Spinal cord (tissue), 10 donors: ENCODE results near the gene MICAL2. TPM values are rescaled to one million over a fixed set of nuclear protein-coding genes. Genes with fewer than 3 reads are reported as not detected.
A peak's percentile ranks its signal among the peaks of the same experiment; 100 is the strongest.

Experiments used
- DNase-seq, 6 donors: peaks; one replicate each; pipeline versions ENCODE4 v3.0.0 to v3.0.0-alpha.2; 2013 to 2015; ENCODE audit warnings: low spot score in 6 of 6, low read depth in 4 of 6
- H3K27ac ChIP-seq: one replicate; pipeline ENCODE4 v1.5.1; 2013; ENCODE audit warnings: low read depth, low read length, control low read depth
- H3K27me3 ChIP-seq: one replicate; pipeline ENCODE4 v1.6.1; 2013; ENCODE audit warnings: low read length; ENCODE audit not compliant: control insufficient read depth, insufficient read depth
- H3K36me3 ChIP-seq: one replicate; pipeline ENCODE4 v1.6.1; 2013; ENCODE audit warnings: low read length; ENCODE audit not compliant: control insufficient read depth, insufficient read depth
- H3K4me1 ChIP-seq: one replicate; pipeline ENCODE4 v1.6.1; 2013; ENCODE audit warnings: low read length; ENCODE audit not compliant: control insufficient read depth, insufficient read depth
- H3K4me3 ChIP-seq: one replicate; pipeline ENCODE4 v1.5.1; 2013; ENCODE audit warnings: low read depth, low read length, control low read depth
- H3K9me3 ChIP-seq: one replicate; pipeline ENCODE4 v1.6.1; 2013; ENCODE audit warnings: low read length; ENCODE audit not compliant: control insufficient read depth, insufficient read depth
- WGBS: methylation state at CpG from one replicate; pipeline ENCODE4 v1.1.5; 2013; ENCODE audit warnings: missing lambda C conversion rate; ENCODE audit not compliant: insufficient coverage; 5-methylcytosine and 5-hydroxymethylcytosine counted together
- polyA plus RNA-seq, 2 donors: library from polyadenylated mRNA; unstranded; fragments of 120-200 nt; gene quantifications; one replicate each; pipeline ENCODE4 v1.2.1, GENCODE V29; 2013; ENCODE audit not compliant: insufficient read length in 2 of 2
- total RNA-seq, 2 donors: library from RNA; depleted of rRNA in 1 of 2; stranded (reverse); fragments of 120-200 nt in 1 of 2; fragments of >200 nt in 1 of 2; gene quantifications; one replicate each; pipeline versions ENCODE4 v1.2.3 to v1.2.4, GENCODE V29; 2013 to 2014
- donor health status: healthy.

MICAL2 gene
- total and polyA plus RNA-seq, 4 donors: 15.8 to 57.0 (median 23.2) TPM

- H3K9me3 ChIP-seq: no peaks in the 10 kb centered on the region
- no CpG with 5 or more reads among the region's 3 CpGs for WGBS
Observed at GRCh38 chr11:12148466-12148865, 38.1 kb downstream of the MICAL2 start.

GRCh38 chr11:12148882-12149281 is 38.5 kb downstream of the MICAL2 start:
- DNase-seq: no peak
- no peaks in the 10 kb centered on the region for H3K4me1 ChIP-seq
- no peaks in the 10 kb centered on the region for H3K27me3 ChIP-seq
- no peak overlapping the region for H3K4me3 ChIP-seq
- 91% methylated on average over 4 of the region's 4 CpGs for WGBS
- H3K9me3 ChIP-seq: no peaks in the 10 kb centered on the region
- no peak overlapping the region for H3K27ac ChIP-seq
- H3K36me3 ChIP-seq: no peaks in the 10 kb centered on the region

More at GRCh38 chr11:12148466-12148865, 38.1 kb downstream of the MICAL2 start:
- no peaks in the 10 kb centered on the region for H3K27me3 ChIP-seq
- no peak overlapping the region for H3K4me3 ChIP-seq
- H3K36me3 ChIP-seq: no peaks in the 10 kb centered on the region
- no peaks in the 10 kb centered on the region for H3K4me1 ChIP-seq
- DNase-seq: no peak
- no peak overlapping the region for H3K27ac ChIP-seq

- Histone ChIP-seq H3K27me3 (no peaks in the 10 kb centered on the region), H3K36me3 (no peaks in the 10 kb centered on the region), H3K9me3 (no peaks in the 10 kb centered on the region), H3K4me3 (no peak overlapping the region), H3K4me1 (no peaks in the 10 kb centered on the region), H3K27ac (no peak overlapping the region)
- WGBS: 75% methylated on average over 4 of the region's 6 CpGs
- no peak for DNase-seq
Observed at GRCh38 chr11:12149672-12150225, 39.4 kb downstream of the MICAL2 start.

- H3K27me3 ChIP-seq: no peaks in the 10 kb centered on the region
- H3K9me3 ChIP-seq: no peaks in the 10 kb centered on the region
- no peak overlapping the region for H3K27ac ChIP-seq
- no peak overlapping the region for H3K4me3 ChIP-seq
- no peaks in the 10 kb centered on the region for H3K4me1 ChIP-seq
- 88% methylated on average over 9 of the region's 10 CpGs for WGBS
- DNase-seq: peak in 1 of 6 donors; percentile 56
- H3K36me3 ChIP-seq: no peaks in the 10 kb centered on the region
Observed at GRCh38 chr11:12150831-12151382, 40.5 kb downstream of the MICAL2 start.

- DNase-seq: no peak
- Histone ChIP-seq H3K4me3 (no peak overlapping the region), H3K9me3 (no peaks in the 10 kb centered on the region), H3K27me3 (no peaks in the 10 kb centered on the region), H3K4me1 (peaks cover 6% of the 10 kb centered on the region), H3K36me3 (no peaks in the 10 kb centered on the region), H3K27ac (no peak overlapping the region)
- 100% methylated on average over 1 of the region's 2 CpGs for WGBS
Observed at GRCh38 chr11:12152321-12152720, 41.9 kb downstream of the MICAL2 start.

GRCh38 chr11:12154871-12155668 is 44.7 kb downstream of the MICAL2 start:
- peaks cover 20% of the 10 kb centered on the region for H3K4me1 ChIP-seq
- H3K4me3 ChIP-seq: no peak overlapping the region
- no peaks in the 10 kb centered on the region for H3K27me3 ChIP-seq
- no peaks in the 10 kb centered on the region for H3K36me3 ChIP-seq
- WGBS: 98% methylated on average over 6 of the region's 6 CpGs
- DNase-seq: no peak
- H3K27ac ChIP-seq: no peak overlapping the region
- no peaks in the 10 kb centered on the region for H3K9me3 ChIP-seq

- Histone ChIP-seq H3K36me3 (no peaks in the 10 kb centered on the region), H3K27me3 (no peaks in the 10 kb centered on the region), H3K4me1 (peaks cover 26% of the 10 kb centered on the region), H3K27ac (no peak overlapping the region), H3K9me3 (no peaks in the 10 kb centered on the region), H3K4me3 (no peak overlapping the region)
- no peak for DNase-seq
- WGBS: 95% methylated on average over 8 of the region's 8 CpGs
Observed at GRCh38 chr11:12155696-12156095, 45.3 kb downstream of the MICAL2 start.

GRCh38 chr11:12156301-12157140 is 46.1 kb downstream of the MICAL2 start:
- Histone ChIP-seq H3K4me3 (no peak overlapping the region), H3K9me3 (no peaks in the 10 kb centered on the region), H3K36me3 (no peaks in the 10 kb centered on the region), H3K27ac (no peak overlapping the region), H3K4me1 (peaks cover 26% of the 10 kb centered on the region), H3K27me3 (no peaks in the 10 kb centered on the region)
- WGBS: 93% methylated on average over 6 of the region's 7 CpGs
- DNase-seq: no peak

- Histone ChIP-seq H3K9me3 (no peaks in the 10 kb centered on the region), H3K27ac (no peak overlapping the region), H3K36me3 (no peaks in the 10 kb centered on the region), H3K4me1 (peaks cover 26% of the 10 kb centered on the region), H3K27me3 (no peaks in the 10 kb centered on the region), H3K4me3 (no peak overlapping the region)
- 100% methylated on average over 1 of the region's 1 CpG for WGBS
- no peak for DNase-seq
Observed at GRCh38 chr11:12157241-12157661, 46.9 kb downstream of the MICAL2 start.
